ENCODE measurements around the gene APOBEC4.

Gene APOBEC4

DNA sequence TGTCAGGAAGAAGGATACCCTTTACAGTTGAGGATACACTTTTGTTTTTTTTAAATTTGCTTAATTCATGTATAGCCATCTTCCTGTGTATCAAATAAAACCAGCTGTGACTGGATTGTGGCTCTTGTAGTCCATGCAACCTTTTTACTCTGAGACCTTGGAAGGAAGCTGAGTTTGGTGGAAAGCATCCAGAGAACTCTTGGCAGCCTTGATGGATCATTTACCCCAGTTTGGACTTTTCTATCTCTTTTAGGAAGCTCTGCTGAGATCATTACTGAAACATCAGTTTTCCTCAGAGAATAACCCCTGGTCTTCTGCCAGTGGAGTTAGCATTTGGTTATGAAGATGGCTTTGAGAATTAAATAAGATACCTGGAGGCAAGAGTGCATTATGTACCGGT, 21.2 kb upstream of the APOBEC4 start:
- no peak for DNase-seq

DNA sequence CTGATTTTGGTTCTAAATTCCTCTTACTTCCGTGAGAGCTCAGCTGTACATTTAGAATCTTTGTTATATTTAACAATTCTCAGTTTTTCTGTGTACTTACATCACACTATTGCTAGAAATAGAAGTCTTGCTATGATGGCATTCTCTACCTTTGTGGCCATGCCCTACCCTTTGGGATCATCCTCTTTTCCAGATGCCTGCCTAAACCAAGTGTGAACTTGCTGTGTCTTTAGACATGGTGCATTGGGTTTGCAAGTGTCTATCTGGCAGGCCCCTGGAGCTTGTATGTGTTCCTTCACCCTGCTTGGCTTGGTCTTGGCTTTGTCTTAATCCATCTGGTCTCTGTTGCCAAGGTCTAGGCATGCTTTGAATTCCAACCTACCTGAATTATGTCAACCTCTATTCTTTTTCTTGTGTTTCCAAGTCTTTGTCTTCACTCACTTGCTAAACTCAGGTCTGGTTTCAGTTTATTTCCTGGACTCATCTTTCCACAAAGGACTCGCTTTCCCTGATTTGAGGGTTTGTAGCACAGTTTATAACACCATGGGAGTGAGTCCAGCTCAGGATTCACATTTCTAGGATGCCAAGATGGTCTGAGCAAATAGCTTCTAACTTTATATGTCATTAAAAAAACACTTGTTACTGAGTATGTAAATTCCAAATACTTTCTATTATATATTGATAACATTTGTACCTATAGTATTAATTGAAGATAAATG, 20.6 kb upstream of the APOBEC4 start:
- no peak for DNase-seq

DNA sequence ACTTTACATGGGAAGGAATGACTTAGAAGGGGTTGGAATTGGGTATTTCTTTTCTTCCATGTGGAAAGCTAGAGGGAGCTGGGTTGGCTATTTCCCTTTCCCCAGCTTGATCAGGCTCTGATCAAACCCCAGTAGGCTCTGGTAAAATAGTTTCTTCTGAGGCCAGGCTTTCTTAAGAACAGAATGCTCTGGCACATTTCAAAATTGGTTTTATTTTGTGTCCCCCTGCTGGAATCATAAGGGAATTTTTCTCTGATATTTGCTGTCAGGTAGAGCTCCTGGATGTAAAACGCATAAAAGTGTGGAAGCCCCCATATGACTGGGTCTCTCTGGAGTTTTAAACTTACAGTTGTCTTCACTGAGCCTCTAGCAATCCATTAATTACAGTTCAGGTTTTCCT, 17.1 kb upstream of the APOBEC4 start:
- DNase-seq: no peak

DNA sequence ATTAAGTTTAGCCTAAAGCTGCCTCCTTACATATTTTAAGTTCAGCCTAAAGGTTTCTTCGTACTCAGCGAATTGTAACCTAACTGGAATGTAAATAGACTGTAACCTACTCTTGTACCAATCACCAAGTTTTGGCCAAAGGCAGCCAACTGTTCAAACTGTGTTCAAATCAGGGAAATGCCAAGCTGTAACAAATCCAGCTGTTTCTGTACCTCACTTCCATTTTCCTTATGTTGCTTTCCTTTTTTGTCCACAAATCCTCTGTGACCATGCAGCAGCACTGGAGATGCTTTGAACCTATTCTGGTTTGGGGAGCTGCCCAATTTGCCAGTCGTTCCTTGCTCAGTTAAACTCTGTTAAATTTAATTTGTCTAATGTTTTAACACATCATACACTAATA, 3.2 kb upstream of the APOBEC4 start:
- no peak for DNase-seq

DNA sequence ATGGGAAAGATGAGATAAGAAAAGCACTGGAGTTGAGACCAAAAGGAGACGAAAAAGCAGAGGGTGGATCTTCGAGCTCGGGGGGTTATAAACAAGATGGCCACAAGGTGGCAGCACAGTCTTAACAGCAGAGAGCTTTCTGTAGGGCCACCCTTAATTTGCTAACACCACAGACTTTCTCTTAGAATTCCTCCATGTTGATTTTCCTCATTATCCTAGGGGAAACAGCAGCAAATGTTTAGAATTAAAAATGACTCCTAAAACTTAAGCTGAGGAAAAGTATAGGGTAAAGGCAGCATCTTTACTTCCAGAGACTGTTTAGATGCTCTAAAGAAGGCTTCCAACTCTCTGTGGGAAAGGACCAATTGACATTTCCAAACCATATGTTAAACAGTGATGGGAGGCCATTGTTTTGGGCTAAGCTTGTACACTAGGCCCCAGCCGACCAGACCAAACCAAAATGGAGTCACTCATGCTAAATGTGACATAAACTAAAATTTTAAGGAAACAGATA, 2.5 kb upstream of the APOBEC4 start:
- peak; percentile 22 for DNase-seq

- no peak for DNase-seq
Measured at GRCh38 chr1:183654706-183655105, 1.6 kb upstream of the APOBEC4 start.

DNA sequence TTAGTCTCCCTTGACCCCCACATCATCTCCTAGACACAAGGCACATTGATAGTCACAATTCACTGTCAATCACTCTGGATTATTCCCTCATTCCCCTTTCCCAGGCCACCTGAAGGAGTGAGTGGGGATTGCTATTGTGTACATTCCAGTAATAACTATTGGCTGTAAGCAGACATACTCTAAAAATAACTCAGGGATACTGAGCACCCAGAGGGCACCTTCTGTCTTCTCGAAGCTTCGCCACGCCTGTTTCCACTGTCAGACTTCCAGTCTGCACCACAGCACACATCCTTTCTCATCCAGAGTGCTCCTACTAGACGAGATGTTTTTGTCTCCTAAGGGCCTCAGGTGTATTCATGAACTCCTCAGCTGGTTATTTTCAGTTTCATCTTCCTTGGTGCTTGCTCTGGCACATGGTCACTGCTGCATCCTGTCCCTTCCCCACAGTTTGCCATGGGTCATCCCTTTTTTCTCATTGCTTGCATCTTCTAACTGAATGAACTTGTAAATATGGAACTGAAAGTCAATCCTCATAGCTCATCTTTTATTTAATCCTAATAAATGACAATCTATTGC, 848 bp upstream of the APOBEC4 start:
- DNase-seq: no peak

DNA sequence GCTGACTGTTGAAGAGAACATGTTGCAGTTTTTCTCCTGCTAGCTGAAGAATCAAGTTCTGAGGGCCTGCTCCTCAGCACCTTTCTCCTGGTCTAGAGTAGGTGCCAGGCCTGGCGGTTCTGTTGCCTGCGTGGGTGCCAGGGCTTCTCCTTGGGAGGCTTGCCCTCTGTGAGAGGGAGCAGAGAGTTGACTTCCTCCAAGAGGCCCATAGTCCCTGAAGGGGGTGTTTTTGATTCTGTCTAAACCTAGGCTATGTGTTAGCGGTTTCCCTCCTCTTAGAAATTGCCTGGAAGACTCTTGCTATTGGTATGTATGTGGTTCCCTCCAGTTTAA, 312 bp upstream of the APOBEC4 start:
- no peak for DNase-seq

- DNase-seq: no peak
Measured at GRCh38 chr1:183652107-183652506, 1.0 kb downstream of the APOBEC4 start.

DNA sequence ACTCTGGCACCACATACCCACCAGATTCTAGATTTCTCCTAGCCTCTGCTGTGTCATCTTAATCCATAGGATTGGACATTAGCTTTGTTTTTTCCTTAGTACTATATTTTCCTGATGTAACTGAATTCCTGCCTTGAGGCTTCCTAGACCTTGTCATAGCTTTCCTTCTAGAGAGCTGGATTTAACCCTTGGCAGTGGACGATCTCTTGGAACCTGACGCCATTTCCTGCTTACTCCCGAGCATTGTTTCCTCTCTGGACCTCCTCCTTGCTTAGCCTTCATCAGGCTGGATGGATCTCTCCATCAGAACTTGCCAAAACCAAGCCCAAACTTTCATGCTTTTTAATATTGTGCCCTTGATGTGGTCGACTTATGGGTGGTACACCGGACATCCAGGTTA, 1.5 kb downstream of the APOBEC4 start:
- no peak for DNase-seq

DNA sequence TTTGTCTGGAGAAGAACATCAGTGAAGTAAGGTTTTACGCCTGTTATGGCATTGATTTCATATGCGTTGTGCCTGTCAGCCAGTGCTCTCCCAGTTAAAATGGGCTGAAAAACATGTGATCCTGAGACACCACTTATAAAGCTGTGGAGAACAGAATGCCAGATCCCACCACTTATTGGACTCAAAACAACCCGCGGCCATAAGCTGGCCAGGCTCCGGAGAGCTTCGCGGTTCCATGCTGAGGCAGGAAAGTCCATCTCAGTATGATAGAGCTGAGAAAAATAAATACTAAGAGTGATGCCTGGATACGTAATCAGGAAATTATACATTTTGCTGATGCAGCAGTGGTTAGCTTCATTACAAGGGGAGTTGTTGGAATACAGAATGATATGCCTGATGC, 5.1 kb downstream of the APOBEC4 start:
- DNase-seq: no peak

- no peak for DNase-seq
Measured at GRCh38 chr1:183646776-183647175, 6.3 kb downstream of the APOBEC4 start.

- DNase-seq: no peak
Measured at GRCh38 chr1:183645531-183645930, 7.6 kb downstream of the APOBEC4 start.

DNA sequence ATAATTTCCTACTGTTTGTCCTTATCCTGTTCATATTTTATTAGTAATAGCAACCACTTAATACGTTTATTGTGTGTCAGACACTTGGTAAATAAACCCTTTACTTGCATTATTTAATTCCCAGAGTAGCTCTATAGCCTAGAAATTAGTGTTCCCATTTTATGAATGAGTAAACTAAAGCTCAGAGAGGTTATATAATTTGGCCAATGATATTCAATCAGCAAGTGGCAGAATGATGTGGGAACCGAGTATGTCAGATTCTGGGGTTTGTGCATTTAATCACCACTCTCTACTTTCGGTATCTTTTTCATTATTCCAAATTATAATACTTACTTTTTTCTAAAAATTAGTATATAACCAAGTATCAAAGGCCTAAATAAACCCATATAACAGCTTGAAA, 10.9 kb downstream of the APOBEC4 start:
- no peak for DNase-seq

GRCh38 chr1:183640193-183640592, 12.9 kb downstream of the APOBEC4 start:
- DNase-seq: no peak

GRCh38 chr1:183638649-183639387, 14.3 kb downstream of the APOBEC4 start:
- no peak for DNase-seq

- DNase-seq: no peak
Measured at GRCh38 chr1:183636783-183637182, 16.3 kb downstream of the APOBEC4 start.

DNA sequence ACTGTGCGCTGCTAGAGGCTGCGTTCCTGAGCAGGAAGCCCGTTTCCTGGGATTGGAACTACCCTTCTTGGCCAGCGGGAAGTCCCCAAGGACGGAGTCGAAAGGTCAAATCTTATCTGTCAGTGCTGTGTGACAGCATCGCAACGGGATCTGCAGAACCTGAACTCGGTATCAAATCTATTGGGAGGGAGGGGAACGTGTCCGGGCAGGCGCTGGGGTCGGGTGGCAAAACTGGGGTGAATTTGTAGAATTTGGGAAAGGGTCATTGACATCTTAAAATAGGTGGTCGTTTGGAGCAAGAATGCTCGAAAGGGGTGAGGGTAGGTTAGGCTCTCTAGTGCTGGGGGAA, 16.8 kb downstream of the APOBEC4 start:
- DNase-seq: no peak

- peak; percentile 77 for DNase-seq
Measured at GRCh38 chr1:183635606-183636333, 17.3 kb downstream of the APOBEC4 start, which contains the start of gene ARPC5. Gene ARPC5 (minus strand): TSS chr1:183635783. CDS start chr1:183635659, 124 bp downstream.

- no peak for DNase-seq
Measured at GRCh38 chr1:183635099-183635605, 18.0 kb downstream of the APOBEC4 start.

GRCh38 chr1:183634429-183635065, 18.6 kb downstream of the APOBEC4 start:
- no peak for DNase-seq

GRCh38 chr1:183633676-183634343, 19.3 kb downstream of the APOBEC4 start:
- no peak for DNase-seq
